Subcutaneous abdominal adipose tissue (tissue), 5 donors: ENCODE results near the gene TMED8.

Experiments used
- H3K27ac ChIP-seq: one replicate; pipeline ENCODE4 v1.7.0; 2013; ENCODE audit warnings: low read depth, mild to moderate bottlenecking, inconsistent platforms, low read length, moderate library complexity
- H3K27me3 ChIP-seq, 5 donors: one replicate each; pipeline ENCODE4 v1.7.0; 2013; ENCODE audit warnings: low read length in 5 of 5, inconsistent platforms in 1 of 5; ENCODE audit not compliant: control insufficient read depth in 5 of 5, insufficient read depth in 4 of 5
- H3K36me3 ChIP-seq, 5 donors: one replicate each; pipeline ENCODE4 v1.7.0; 2013; ENCODE audit warnings: low read length in 5 of 5; ENCODE audit not compliant: control insufficient read depth in 5 of 5, insufficient read depth in 5 of 5
- H3K4me1 ChIP-seq, 5 donors: one replicate each; pipeline ENCODE4 v1.7.0; 2013; ENCODE audit warnings: low read length in 5 of 5, mild to moderate bottlenecking in 3 of 5, moderate library complexity in 1 of 5; ENCODE audit not compliant: control insufficient read depth in 5 of 5, insufficient read depth in 5 of 5
- H3K4me3 ChIP-seq, 5 donors: one replicate each; pipeline ENCODE4 v1.7.0; 2013; ENCODE audit warnings: low read length in 5 of 5, low read depth in 1 of 5
- H3K9ac ChIP-seq, 5 donors: one replicate each; pipeline ENCODE4 v1.7.0; 2013; ENCODE audit warnings: low read length in 5 of 5, mild to moderate bottlenecking in 4 of 5, moderate library complexity in 3 of 5
- H3K9me3 ChIP-seq, 5 donors: one replicate each; pipeline ENCODE4 v1.7.0; 2013; ENCODE audit warnings: low read length in 5 of 5; ENCODE audit not compliant: control insufficient read depth in 5 of 5
- donor health status: healthy.
- donor health status: healthy.
- donor health status: healthy.
- donor health status: healthy.
- donor health status: healthy.

The TMED8 gene

GRCh38 chr14:77305696-77306095 lies 71.2 kb downstream of the TMED8 start:
- no peak overlapping the region for H3K4me3 ChIP-seq
- H3K27ac ChIP-seq: no peak overlapping the region
- peaks cover 3 to 39% (median 24%) of the 10 kb centered on the region in 5 donors for H3K36me3 ChIP-seq
- no peak overlapping the region for H3K9ac ChIP-seq
- no peaks in the 10 kb centered on the region for H3K9me3 ChIP-seq
- peaks cover 3 to 23% (median 19%) of the 10 kb centered on the region in 5 donors for H3K4me1 ChIP-seq
- no peaks in the 10 kb centered on the region for H3K27me3 ChIP-seq

GRCh38 chr14:77303417-77304156 lies 73.3 kb downstream of the TMED8 start:
- H3K9ac ChIP-seq: no peak overlapping the region
- H3K27ac ChIP-seq: no peak overlapping the region
- peaks cover 3 to 50% (median 31%) of the 10 kb centered on the region in 5 donors for H3K36me3 ChIP-seq
- H3K4me3 ChIP-seq: no peak overlapping the region
- no peaks in the 10 kb centered on the region for H3K9me3 ChIP-seq
- H3K27me3 ChIP-seq: no peaks in the 10 kb centered on the region
- peaks cover 3 to 23% (median 19%) of the 10 kb centered on the region in 5 donors for H3K4me1 ChIP-seq

GRCh38 chr14:77302926-77303325 lies 74.0 kb downstream of the TMED8 start:
- H3K4me3 ChIP-seq: no peak overlapping the region
- H3K4me1 ChIP-seq: peaks cover 3 to 23% (median 19%) of the 10 kb centered on the region in 5 donors
- no peaks in the 10 kb centered on the region for H3K9me3 ChIP-seq
- peaks cover 3 to 56% (median 38%) of the 10 kb centered on the region in 5 donors for H3K36me3 ChIP-seq
- H3K27me3 ChIP-seq: no peaks in the 10 kb centered on the region
- H3K9ac ChIP-seq: no peak overlapping the region
- no peak overlapping the region for H3K27ac ChIP-seq

GRCh38 chr14:77301103-77301502 lies 75.8 kb downstream of the TMED8 start:
- H3K4me3 ChIP-seq: no peak overlapping the region
- H3K27me3 ChIP-seq: no peaks in the 10 kb centered on the region
- no peak overlapping the region for H3K9ac ChIP-seq
- H3K36me3 ChIP-seq: peaks cover 5 to 74% (median 55%) of the 10 kb centered on the region in 5 donors
- no peaks in the 10 kb centered on the region for H3K9me3 ChIP-seq
- H3K4me1 ChIP-seq: peaks cover 0 to 9% (median 5%) of the 10 kb centered on the region in 5 donors
- H3K27ac ChIP-seq: no peak overlapping the region

GRCh38 chr14:77299771-77300170 lies 77.1 kb downstream of the TMED8 start:
- H3K27ac ChIP-seq: no peak overlapping the region

GRCh38 chr14:77296906-77297305 lies 80.0 kb downstream of the TMED8 start:
- H3K36me3 ChIP-seq: peaks cover 20 to 69% (median 44%) of the 10 kb centered on the region in 5 donors
- no peak overlapping the region for H3K9ac ChIP-seq

More at GRCh38 chr14:77299771-77300170, 77.1 kb downstream of the TMED8 start:
- no peak overlapping the region for H3K4me3 ChIP-seq
- H3K4me1 ChIP-seq: peaks cover 0 to 6% (median 3%) of the 10 kb centered on the region in 5 donors
- no peaks in the 10 kb centered on the region for H3K9me3 ChIP-seq
- no peak overlapping the region for H3K9ac ChIP-seq
- peaks cover 5 to 70% (median 57%) of the 10 kb centered on the region in 5 donors for H3K36me3 ChIP-seq
- H3K27me3 ChIP-seq: no peaks in the 10 kb centered on the region

GRCh38 chr14:77296155-77296554 lies 80.7 kb downstream of the TMED8 start:
- Histone ChIP-seq H3K27ac (no peak overlapping the region), H3K27me3 (no peaks in the 10 kb centered on the region), H3K4me1 (peaks cover 0 to under 1% (median under 1%) of the 10 kb centered on the region in 5 donors), H3K9ac (no peak overlapping the region), H3K4me3 (no peak overlapping the region), H3K36me3 (peaks cover 20 to 63% (median 44%) of the 10 kb centered on the region in 5 donors), H3K9me3 (no peaks in the 10 kb centered on the region)

More at GRCh38 chr14:77296906-77297305, 80.0 kb downstream of the TMED8 start:
- H3K27me3 ChIP-seq: no peaks in the 10 kb centered on the region
- no peak overlapping the region for H3K4me3 ChIP-seq
- H3K27ac ChIP-seq: no peak overlapping the region
- peaks cover 0 to 6% (median 3%) of the 10 kb centered on the region in 5 donors for H3K4me1 ChIP-seq
- no peaks in the 10 kb centered on the region for H3K9me3 ChIP-seq

GRCh38 chr14:77290705-77291104 lies 86.2 kb downstream of the TMED8 start:
- no peaks in the 10 kb centered on the region for H3K27me3 ChIP-seq
- H3K9me3 ChIP-seq: no peaks in the 10 kb centered on the region
- no peak overlapping the region for H3K4me3 ChIP-seq
- H3K27ac ChIP-seq: no peak overlapping the region
- H3K9ac ChIP-seq: no peak overlapping the region
- no peaks in the 10 kb centered on the region for H3K4me1 ChIP-seq
- H3K36me3 ChIP-seq: peaks cover 38 to 68% (median 49%) of the 10 kb centered on the region in 5 donors

- no peak overlapping the region for H3K4me3 ChIP-seq
- peaks cover 41 to 84% (median 78%) of the 10 kb centered on the region in 5 donors for H3K36me3 ChIP-seq
- H3K27ac ChIP-seq: no peak overlapping the region
- H3K4me1 ChIP-seq: no peaks in the 10 kb centered on the region
- no peaks in the 10 kb centered on the region for H3K9me3 ChIP-seq
- no peaks in the 10 kb centered on the region for H3K27me3 ChIP-seq
- H3K9ac ChIP-seq: no peak overlapping the region
These were observed 90.3 kb downstream of the TMED8 start for GRCh38 chr14:77286576-77286975.
